Caco-2 (cell line): ENCODE measurements around the gene MFRP. TPM values are rescaled to one million over a fixed set of nuclear protein-coding genes. Genes with fewer than 3 reads are reported as not detected.
A peak's percentile ranks its signal among the peaks of the same experiment; 100 is the strongest.

ENCODE experiments used
- BruUV-seq: library from RNA; stranded (reverse); fragments of 400-500 nt; replicated peaks from 2 replicates; lab custom pipeline; 2021; lab: Mats Ljungman, UMichigan
- CTCF ChIA-PET: fragments of 300-600 bp; sonication (Branson Sonifier 250); formaldehyde crosslinking; loops from one replicate; lab custom pipeline; 2022; ENCODE audit warnings: antibody characterized with exemption; lab: Charles Lee
- POLR2A ChIA-PET: fragments of 300-600 bp; sonication (Branson Sonifier 250); formaldehyde crosslinking; loops from one replicate; lab custom pipeline; 2022; ENCODE audit warnings: antibody characterized with exemption; lab: Charles Lee
- DNase-seq, 2 experiments: peaks; one replicate each; pipeline versions ENCODE4 v3.0.0 to v3.0.0-alpha.2; 2020 to 2022
- H3K27me3 ChIP-seq: replicated peaks from 2 replicates; pipeline ENCODE4 v1.6.0; 2011; ENCODE audit warnings: low read length; ENCODE audit not compliant: control insufficient read depth, insufficient read depth
- H3K36me3 ChIP-seq: 2 replicates; pipeline ENCODE4 v1.5.1; 2011; ENCODE audit warnings: low read length; ENCODE audit not compliant: control insufficient read depth, insufficient read depth
- H3K4me1 ChIP-seq: fragments of 250-450 bp; sonication (Bioruptor Pico); 2 replicates; pipeline ENCODE4 v1.5.1; 2020; ENCODE audit warnings: mild to moderate bottlenecking
- H3K4me3 ChIP-seq: 2 replicates; pipeline ENCODE4 v1.5.1; 2011; ENCODE audit warnings: low read depth, mild to moderate bottlenecking, control low read depth, low read length
- H3K9me3 ChIP-seq: fragments of 250-450 bp; sonication (Bioruptor Pico); 2 replicates; pipeline ENCODE4 v1.5.1; 2020; ENCODE audit warnings: mild to moderate bottlenecking, moderate library complexity
- H3K27ac Mint-ChIP-seq: one replicate; pipeline ENCODE4 v1.8.0; 2022; ENCODE audit warnings: mixed read lengths; ENCODE audit not compliant: unreplicated experiment
- H3K27me3 Mint-ChIP-seq: one replicate; pipeline ENCODE4 v1.8.0; 2022; ENCODE audit warnings: mixed read lengths; ENCODE audit not compliant: insufficient read depth, unreplicated experiment
- H3K36me3 Mint-ChIP-seq: one replicate; pipeline ENCODE4 v1.8.0; 2022; ENCODE audit warnings: mild to moderate bottlenecking, mixed read lengths; ENCODE audit not compliant: insufficient read depth, unreplicated experiment
- H3K4me1 Mint-ChIP-seq: one replicate; pipeline ENCODE4 v1.8.0; 2022; ENCODE audit warnings: low read depth, mixed read lengths; ENCODE audit not compliant: unreplicated experiment
- H3K4me3 Mint-ChIP-seq: one replicate; pipeline ENCODE4 v1.8.0; 2022; ENCODE audit warnings: mild to moderate bottlenecking, moderate library complexity, mixed read lengths; ENCODE audit not compliant: unreplicated experiment
- H3K9me3 Mint-ChIP-seq: one replicate; pipeline ENCODE4 v1.8.0; 2022; ENCODE audit warnings: mixed read lengths; ENCODE audit not compliant: unreplicated experiment
- CTCF ChIP-seq, 2 experiments: fragments of 200-600 bp in 1 of 2; IDR thresholded peaks; 1 replicate in 1 of 2; 2 replicates in 1 of 2; pipeline versions ENCODE4 v1.5.1 to v1.8.0; 2011 to 2022; ENCODE audit warnings: antibody characterized with exemption in 1 of 2, control low read depth in 1 of 2, inconsistent platforms in 1 of 2, low read depth in 1 of 2, low read length in 1 of 2, mild to moderate bottlenecking in 1 of 2, moderate library complexity in 1 of 2; ENCODE audit not compliant: insufficient read depth in 1 of 2, severe bottlenecking in 1 of 2, unreplicated experiment in 1 of 2
- intact Hi-C: fragments of 100-400 bp; cut with micrococcal nuclease; formaldehyde crosslinking; loops from one replicate; pipeline ENCODE4 v1.10.0; 2022; ENCODE audit not compliant: unreplicated experiment
- total RNA-seq: library from RNA; stranded (reverse); gene quantifications from 2 replicates; pipeline ENCODE4 v1.2.3, GENCODE V29; 2022

The MFRP gene
- total RNA-seq, 1 experiment from 2014 or later = not detected

- H3K4me3 Mint-ChIP-seq = no peak overlapping the region
- POLR2A ChIA-PET = interaction anchor here (1.4 to 1.6 kb wide), 2 partner anchors 33 to 282 kb away, joined by 3 to 7 read pairs; partner anchors contain the start of genes HMBS and RNF26
- H3K4me3 ChIP-seq = no peak overlapping the region
- no peak for DNase-seq
- H3K4me1 ChIP-seq = peaks cover 77% of the 10 kb centered on the region
- H3K36me3 Mint-ChIP-seq = no peaks in the 10 kb centered on the region
- CTCF ChIA-PET = interaction anchor here (1.5 to 11.8 kb wide), 3 partner anchors 27 to 161 kb away, joined by 4 to 220 read pairs (median 8); partner anchors contain the start of genes C1QTNF5 and CBL
- TF ChIP-seq CTCF (IDR thresholded peaks at IDR 0.05; ENCODE audit: insufficient read depth in 1 of 2, low read depth in 1 of 2, low read length in 1 of 2, severe bottlenecking in 1 of 2, unreplicated experiment in 1 of 2) = no peak
- no peaks in the 10 kb centered on the region for H3K9me3 Mint-ChIP-seq
- BruUV-seq = no TSS peak
- H3K27ac Mint-ChIP-seq = peak overlapping the region; percentile 93
- H3K9me3 ChIP-seq = no peaks in the 10 kb centered on the region
- intact Hi-C loops = no loop called here
- H3K36me3 ChIP-seq = no peaks in the 10 kb centered on the region
- no peaks in the 10 kb centered on the region for H3K27me3 Mint-ChIP-seq
- peaks cover 72% of the 10 kb centered on the region for H3K4me1 Mint-ChIP-seq
- no peaks in the 10 kb centered on the region for H3K27me3 ChIP-seq
These were observed 20.4 kb upstream of the MFRP start for GRCh38 chr11:119366690-119367620.

GRCh38 chr11:119365071-119365591 lies 18.6 kb upstream of the MFRP start:
- H3K36me3 Mint-ChIP-seq = peaks cover 7% of the 10 kb centered on the region
- no TSS peak for BruUV-seq
- peak overlapping the region; percentile 67 for H3K27ac Mint-ChIP-seq
- Histone ChIP-seq H3K4me3 (no peak overlapping the region), H3K4me1 (peaks cover 86% of the 10 kb centered on the region), H3K36me3 (no peaks in the 10 kb centered on the region), H3K27me3 (no peaks in the 10 kb centered on the region), H3K9me3 (no peaks in the 10 kb centered on the region)
- no peak for TF ChIP-seq CTCF (IDR thresholded peaks at IDR 0.05; ENCODE audit: insufficient read depth in 1 of 2, low read depth in 1 of 2, low read length in 1 of 2, severe bottlenecking in 1 of 2, unreplicated experiment in 1 of 2)
- intact Hi-C loops = no loop called here
- H3K9me3 Mint-ChIP-seq = no peaks in the 10 kb centered on the region
- POLR2A ChIA-PET = interaction anchor here (0.9 kb wide), 1 partner anchor 31 kb away, joined by 4 read pairs; the partner anchor contains the start of gene RNF26
- peaks cover 78% of the 10 kb centered on the region for H3K4me1 Mint-ChIP-seq
- no peak for DNase-seq
- CTCF ChIA-PET = interaction anchor here (1.4 to 1.5 kb wide), 2 partner anchors 26 to 159 kb away, joined by 11 to 12 read pairs; partner anchors contain the start of gene CBL
- no peaks in the 10 kb centered on the region for H3K27me3 Mint-ChIP-seq
- H3K4me3 Mint-ChIP-seq = peak overlapping the region; percentile 77
